Suprapubic skin (tissue), 4 donors: ENCODE data around the gene ANKRD12. TPM values are rescaled to one million over a fixed set of nuclear protein-coding genes. Genes with fewer than 3 reads are reported as not detected.

Experiments used
- DNase-seq, 2 donors: peaks; one replicate each; pipeline ENCODE4 v3.0.0-alpha.2; 2019; ENCODE audit warnings: low spot score in 2 of 2
- H3K27ac ChIP-seq: fragments of 200-600 bp; sonication (generic); one replicate; pipeline ENCODE4 v1.5.1; 2019
- H3K27me3 ChIP-seq: fragments of 200-600 bp; sonication (generic); one replicate; pipeline ENCODE4 v1.5.1; 2019
- H3K36me3 ChIP-seq: fragments of 200-600 bp; sonication (generic); one replicate; pipeline ENCODE4 v1.5.1; 2019
- H3K4me1 ChIP-seq: fragments of 200-600 bp; sonication (generic); one replicate; pipeline ENCODE4 v1.5.1; 2019
- H3K4me3 ChIP-seq: fragments of 200-600 bp; sonication (generic); one replicate; pipeline ENCODE4 v1.5.1; 2019; ENCODE audit warnings: mild to moderate bottlenecking
- H3K9me3 ChIP-seq: fragments of 200-600 bp; sonication (generic); one replicate; pipeline ENCODE4 v1.5.1; 2019
- CTCF ChIP-seq, 2 donors: fragments of 200-600 bp in 1 of 2; fragments of 450-650 bp in 1 of 2; sonication (generic) in 1 of 2; IDR thresholded peaks; one replicate each; pipeline ENCODE4 v1.5.1; 2016 to 2019; ENCODE audit warnings: antibody characterized with exemption in 2 of 2, mild to moderate bottlenecking in 1 of 2, moderate library complexity in 1 of 2
- EP300 ChIP-seq: sonication (generic); formaldehyde crosslinking; IDR thresholded peaks from one replicate; pipeline ENCODE4 v1.6.1; 2017; ENCODE audit warnings: antibody characterized with exemption
- POLR2A ChIP-seq, 2 donors: fragments of 450-650 bp; IDR thresholded peaks; one replicate each; pipeline ENCODE4 v1.6.1; 2017; ENCODE audit warnings: antibody characterized with exemption in 2 of 2, mild to moderate bottlenecking in 2 of 2, moderate library complexity in 2 of 2
- POLR2AphosphoS5 ChIP-seq, 3 donors: sonication (generic); formaldehyde crosslinking; IDR thresholded peaks; one replicate each; pipeline ENCODE4 v1.6.1; 2017; ENCODE audit warnings: antibody characterized with exemption in 3 of 3
- WGBS: methylation state at CpG from one replicate; pipeline ENCODE4 v1.1.5; 2018; 5-methylcytosine and 5-hydroxymethylcytosine counted together
- total RNA-seq, 4 donors: library from RNA; depleted of rRNA; stranded (reverse); fragments of >200 nt; gene quantifications; one replicate each; pipeline ENCODE4 v1.1.0, GENCODE V29; 2016

Gene ANKRD12
- total RNA-seq, 4 donors from 2014 or later, result 41.0 to 107 (median 60.8) TPM

- TF ChIP-seq POLR2AphosphoS5 (IDR thresholded peaks at IDR 0.05) (no peak), POLR2A (IDR thresholded peaks at IDR 0.05) (no peak), EP300 (no peak), CTCF (IDR thresholded peaks at IDR 0.05) (no peak)
- peaks cover 11% of the 10 kb centered on the region for H3K4me1 ChIP-seq
- H3K4me3 ChIP-seq, result no peak overlapping the region
- no peak for DNase-seq
- H3K9me3 ChIP-seq, result no peaks in the 10 kb centered on the region
- peaks cover 18% of the 10 kb centered on the region for H3K36me3 ChIP-seq
- no peak overlapping the region for H3K27ac ChIP-seq
- no peaks in the 10 kb centered on the region for H3K27me3 ChIP-seq
- 90% methylated on average over 3 of the region's 3 CpGs for whole genome bisulfite sequencing
These were observed 52.0 kb downstream of the ANKRD12 start for GRCh38 chr18:9188359-9189231.

- H3K27me3 ChIP-seq, result no peaks in the 10 kb centered on the region
These were observed 52.9 kb downstream of the ANKRD12 start for GRCh38 chr18:9189491-9189890.

GRCh38 chr18:9191658-9192256 lies 55.2 kb downstream of the ANKRD12 start:
- H3K36me3 ChIP-seq, result peaks cover 23% of the 10 kb centered on the region

More at GRCh38 chr18:9189491-9189890, 52.9 kb downstream of the ANKRD12 start:
- H3K9me3 ChIP-seq, result no peaks in the 10 kb centered on the region
- no peak overlapping the region for H3K4me3 ChIP-seq
- H3K27ac ChIP-seq, result no peak overlapping the region
- TF ChIP-seq POLR2A (IDR thresholded peaks at IDR 0.05), result no peak
- no peak for TF ChIP-seq EP300
- TF ChIP-seq POLR2AphosphoS5 (IDR thresholded peaks at IDR 0.05), result no peak
- TF ChIP-seq CTCF (IDR thresholded peaks at IDR 0.05), result no peak
- H3K36me3 ChIP-seq, result peaks cover 9% of the 10 kb centered on the region
- DNase-seq, result no peak
- 72% methylated on average over 2 of the region's 2 CpGs for WGBS
- peaks cover 9% of the 10 kb centered on the region for H3K4me1 ChIP-seq

GRCh38 chr18:9193031-9193430 lies 56.5 kb downstream of the ANKRD12 start:
- whole genome bisulfite sequencing, result 98% methylated on average over 2 of the region's 2 CpGs
- Histone ChIP-seq H3K36me3 (peaks cover 19% of the 10 kb centered on the region), H3K4me3 (no peak overlapping the region)

More at GRCh38 chr18:9191658-9192256, 55.2 kb downstream of the ANKRD12 start:
- 62% methylated on average over 2 of the region's 2 CpGs for WGBS
- TF ChIP-seq POLR2A (IDR thresholded peaks at IDR 0.05) (no peak), EP300 (no peak), POLR2AphosphoS5 (IDR thresholded peaks at IDR 0.05) (no peak), CTCF (IDR thresholded peaks at IDR 0.05) (no peak)
- DNase-seq, result no peak
- H3K4me3 ChIP-seq, result no peak overlapping the region
- no peak overlapping the region for H3K27ac ChIP-seq
- H3K4me1 ChIP-seq, result peaks cover 4% of the 10 kb centered on the region
- no peaks in the 10 kb centered on the region for H3K27me3 ChIP-seq
- no peaks in the 10 kb centered on the region for H3K9me3 ChIP-seq

GRCh38 chr18:9196568-9196967 lies 60.0 kb downstream of the ANKRD12 start:
- no peak for DNase-seq
- H3K27me3 ChIP-seq, result no peaks in the 10 kb centered on the region
- H3K4me1 ChIP-seq, result no peaks in the 10 kb centered on the region
- H3K36me3 ChIP-seq, result peaks cover 16% of the 10 kb centered on the region
- WGBS, result 89% methylated on average over 4 of the region's 4 CpGs
- H3K4me3 ChIP-seq, result no peak overlapping the region
- TF ChIP-seq POLR2AphosphoS5 (IDR thresholded peaks at IDR 0.05) (no peak), POLR2A (IDR thresholded peaks at IDR 0.05) (no peak), EP300 (no peak), CTCF (IDR thresholded peaks at IDR 0.05) (no peak)
- H3K27ac ChIP-seq, result no peak overlapping the region
- no peaks in the 10 kb centered on the region for H3K9me3 ChIP-seq

More at GRCh38 chr18:9193031-9193430, 56.5 kb downstream of the ANKRD12 start:
- H3K9me3 ChIP-seq, result no peaks in the 10 kb centered on the region
- TF ChIP-seq POLR2A (IDR thresholded peaks at IDR 0.05), result no peak
- H3K27me3 ChIP-seq, result no peaks in the 10 kb centered on the region
- no peak overlapping the region for H3K27ac ChIP-seq
- H3K4me1 ChIP-seq, result peaks cover 4% of the 10 kb centered on the region
- no peak for DNase-seq
